Measurements from ENCODE around the gene SHROOM1.

DNA sequence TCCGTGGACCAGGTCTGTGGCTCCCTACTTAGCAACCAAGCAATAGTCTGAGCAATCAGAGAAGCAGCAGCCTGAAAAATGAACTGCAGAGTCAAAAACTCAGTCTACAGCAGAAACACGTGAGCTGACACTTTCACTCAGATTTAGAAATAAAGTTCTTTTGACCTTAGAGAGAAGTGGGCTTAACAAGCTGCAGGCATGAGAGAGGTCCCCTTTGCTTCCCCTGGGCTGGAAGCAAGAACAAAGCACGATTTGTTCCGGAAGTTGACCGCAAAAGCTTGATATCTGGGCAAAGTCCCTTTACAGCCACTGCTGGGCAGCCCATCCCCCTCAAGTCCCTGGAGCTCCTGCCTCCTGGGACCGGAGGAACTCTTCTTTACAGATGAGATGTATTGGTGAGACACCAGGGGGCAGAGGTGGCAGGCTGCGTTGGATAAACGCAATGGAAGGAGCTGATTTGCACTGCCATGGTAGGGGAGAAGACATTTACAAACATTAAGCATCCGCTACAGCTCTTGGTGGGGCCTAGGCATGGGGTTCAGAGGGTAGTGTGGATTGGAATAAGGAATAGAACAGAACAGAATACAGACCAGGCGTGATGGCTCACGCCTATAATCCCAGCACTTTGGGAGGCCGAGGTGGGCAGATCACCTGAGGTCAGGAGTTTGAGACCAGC is 23.1 kb downstream of the SHROOM1 start:
- TF ChIP-seq, protein P1, sequence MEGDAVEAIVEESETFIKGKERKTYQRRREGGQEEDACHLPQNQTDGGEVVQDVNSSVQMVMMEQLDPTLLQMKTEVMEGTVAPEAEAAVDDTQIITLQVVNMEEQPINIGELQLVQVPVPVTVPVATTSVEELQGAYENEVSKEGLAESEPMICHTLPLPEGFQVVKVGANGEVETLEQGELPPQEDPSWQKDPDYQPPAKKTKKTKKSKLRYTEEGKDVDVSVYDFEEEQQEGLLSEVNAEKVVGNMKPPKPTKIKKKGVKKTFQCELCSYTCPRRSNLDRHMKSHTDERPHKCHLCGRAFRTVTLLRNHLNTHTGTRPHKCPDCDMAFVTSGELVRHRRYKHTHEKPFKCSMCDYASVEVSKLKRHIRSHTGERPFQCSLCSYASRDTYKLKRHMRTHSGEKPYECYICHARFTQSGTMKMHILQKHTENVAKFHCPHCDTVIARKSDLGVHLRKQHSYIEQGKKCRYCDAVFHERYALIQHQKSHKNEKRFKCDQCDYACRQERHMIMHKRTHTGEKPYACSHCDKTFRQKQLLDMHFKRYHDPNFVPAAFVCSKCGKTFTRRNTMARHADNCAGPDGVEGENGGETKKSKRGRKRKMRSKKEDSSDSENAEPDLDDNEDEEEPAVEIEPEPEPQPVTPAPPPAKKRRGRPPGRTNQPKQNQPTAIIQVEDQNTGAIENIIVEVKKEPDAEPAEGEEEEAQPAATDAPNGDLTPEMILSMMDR (IDR thresholded peaks at IDR 0.05; ENCODE audit: low read depth, low read length) = peak; percentile 25
- TF ChIP-seq POLR2A (IDR thresholded peaks at IDR 0.05; ENCODE audit: extremely low read depth, insufficient read length) (no peak), MYC (IDR thresholded peaks at IDR 0.05; ENCODE audit: low read depth, low read length) (no peak)
- TF ChIP-seq, protein P2, sequence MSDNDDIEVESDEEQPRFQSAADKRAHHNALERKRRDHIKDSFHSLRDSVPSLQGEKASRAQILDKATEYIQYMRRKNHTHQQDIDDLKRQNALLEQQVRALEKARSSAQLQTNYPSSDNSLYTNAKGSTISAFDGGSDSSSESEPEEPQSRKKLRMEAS (IDR thresholded peaks at IDR 0.05; ENCODE audit: low read depth, low read length) = no peak
